ENCODE data around the gene RAB3IL1. TPM values are rescaled to one million over a fixed set of nuclear protein-coding genes. Genes with fewer than 3 reads are reported as not detected.

The RAB3IL1 gene

GRCh38 chr11:61847914-61848581, 69.3 kb downstream of the RAB3IL1 start:
- Histone ChIP-seq H3K4ac (ENCODE audit: low read depth in 1 of 2, low read length in 2 of 2) (no peak overlapping the region), H2BK120ac (ENCODE audit: low read depth, low read length) (no peak overlapping the region), H2AK5ac (ENCODE audit: low read length, severe bottlenecking) (no peak overlapping the region), H3K23ac (ENCODE audit: low read length in 2 of 2) (no peak overlapping the region), H3K14ac (ENCODE audit: low read length in 2 of 2) (no peak overlapping the region), H4K8ac (ENCODE audit: low read length) (no peak overlapping the region), H2BK15ac (ENCODE audit: low read depth, poor library complexity, severe bottlenecking) (no peak overlapping the region), H3K18ac (ENCODE audit: low read depth in 1 of 2, low read length in 2 of 2) (peak overlapping the region in 1 of 2 experiments; percentile 25), H3K36me3 (ENCODE audit: control insufficient read depth in 1 of 2, insufficient read depth in 2 of 2, low read depth in 1 of 2, low read length in 2 of 2) (peaks cover 60 to 77% of the 10 kb centered on the region in 2 experiments), H3K9ac (ENCODE audit: low read length) (no peak overlapping the region), H3K4me3 (ENCODE audit: insufficient read depth in 1 of 2, low read depth in 1 of 2, low read length in 2 of 2) (no peak overlapping the region), H3K27me3 (ENCODE audit: control insufficient read depth in 1 of 2, insufficient read depth in 1 of 2, low read length in 2 of 2) (no peaks in the 10 kb centered on the region), H2AFZ (ENCODE audit: low read depth, low read length) (no peak overlapping the region), H2BK12ac (ENCODE audit: low read length in 2 of 2) (no peak overlapping the region), H3K9me3 (ENCODE audit: control insufficient read depth, low read length) (no peaks in the 10 kb centered on the region), H3K27ac (ENCODE audit: low read length, poor library complexity, severe bottlenecking) (no peak overlapping the region), H3K4me1 (ENCODE audit: control insufficient read depth, insufficient read depth, low read depth, low read length) (no peaks in the 10 kb centered on the region), H3K4me2 (ENCODE audit: low read length, poor library complexity, severe bottlenecking) (no peak overlapping the region), H2BK5ac (ENCODE audit: low read depth, low read length, poor library complexity, severe bottlenecking) (no peak overlapping the region), H3K79me1 (replicated peaks; ENCODE audit: low read length, poor library complexity, severe bottlenecking) (peaks cover 23% of the 10 kb centered on the region), H4K91ac (ENCODE audit: low read length) (no peak overlapping the region)
- DNase-seq = no peak
- WGBS = 97% methylated on average over 18 of the region's 18 CpGs

Small RNAs within 50 kb of the gene (small RNA-seq; reads per million reads assigned to genes)
- gene MIR6746 (ENCODE audit: low read depth) (not detected), gene RNU6-1243P (ENCODE audit: low read depth) (not detected)

Measured in mesenchymal stem cell (in vitro differentiated cells and primary cell).